Peyer's patch (tissue), 4 donors: Measurements from ENCODE around the gene STK24. TPM values are rescaled to one million over a fixed set of nuclear protein-coding genes. Genes with fewer than 3 reads are reported as not detected.

ENCODE experiments used
- DNase-seq, 3 donors: peaks; one replicate each; pipeline ENCODE4 v3.0.0-alpha.2; 2017 to 2019
- H3K27ac ChIP-seq, 4 donors: fragments of 200-600 bp; sonication (generic); one replicate each; pipeline ENCODE4 v1.5.1; 2016 to 2019
- H3K27me3 ChIP-seq, 2 donors: fragments of 200-600 bp; sonication (generic); one replicate each; pipeline ENCODE4 v1.5.1; 2019
- H3K36me3 ChIP-seq, 3 donors: fragments of 200-600 bp; sonication (generic); one replicate each; pipeline ENCODE4 v1.5.1; 2016 to 2019
- H3K4me1 ChIP-seq, 4 donors: fragments of 200-600 bp; sonication (generic); one replicate each; pipeline ENCODE4 v1.5.1; 2016 to 2019
- H3K4me3 ChIP-seq, 4 donors: fragments of 200-600 bp; sonication (generic); 1 replicate in 3 of 4; 2 replicates in 1 of 4; pipeline ENCODE4 v1.5.1; 2016 to 2019; ENCODE audit warnings: mild to moderate bottlenecking in 1 of 4
- H3K9me3 ChIP-seq, 4 donors: fragments of 200-600 bp; sonication (generic); one replicate each; pipeline ENCODE4 v1.5.1; 2016 to 2019; ENCODE audit warnings: mild to moderate bottlenecking in 1 of 4
- POLR2A ChIP-seq, 2 donors: fragments of 450-650 bp; IDR thresholded peaks; one replicate each; pipeline ENCODE4 v1.5.1; 2017; ENCODE audit warnings: antibody characterized with exemption in 2 of 2, mild to moderate bottlenecking in 2 of 2, moderate library complexity in 2 of 2
- total RNA-seq, 4 donors: library from RNA; depleted of rRNA; stranded (reverse); fragments of >200 nt; gene quantifications; one replicate each; pipeline ENCODE4 v1.1.0, GENCODE V29; 2016
- TF ChIP-seq, protein P1 (sequence below), 6 experiments: fragments of 450-650 bp in 4 of 6; fragments of 200-600 bp in 2 of 6; sonication (generic) in 1 of 6; IDR thresholded peaks; one replicate each; pipeline ENCODE4 v1.5.1; 2017 to 2019; ENCODE audit warnings: antibody characterized with exemption in 6 of 6, mild to moderate bottlenecking in 3 of 6, moderate library complexity in 1 of 6

STK24 gene
- total RNA-seq, 4 donors from 2014 or later = 84.2 to 137 (median 119) TPM

DNA sequence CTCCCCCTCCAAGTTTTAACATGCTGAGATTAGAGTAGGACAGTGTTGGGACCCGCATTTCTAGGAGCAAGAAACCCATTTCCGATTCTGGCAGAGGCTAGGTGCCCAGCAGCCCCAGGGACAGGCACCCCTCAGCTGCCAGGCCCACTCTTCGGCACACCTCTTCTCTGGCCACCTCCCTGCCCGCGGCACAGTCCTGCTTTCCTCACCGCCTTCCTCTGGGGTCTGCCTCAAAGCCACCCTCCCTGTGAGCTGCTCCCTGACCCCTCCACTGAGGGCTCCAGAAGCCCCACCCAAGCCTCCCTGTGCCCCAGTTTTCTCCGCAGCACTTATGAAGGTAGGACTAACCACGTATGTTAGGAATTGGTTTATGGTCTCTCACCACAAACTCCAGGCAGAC lies 79.9 kb downstream of the STK24 start:
- Histone ChIP-seq H3K27me3 (no peaks in the 10 kb centered on the region), H3K36me3 (peaks cover 0 to 13% (median 0%) of the 10 kb centered on the region in 3 donors), H3K4me1 (peaks cover 0 to 48% (median 0%) of the 10 kb centered on the region in 4 donors), H3K27ac (peak overlapping the region; percentile 40 to 76 (median 66)), H3K9me3 (no peaks in the 10 kb centered on the region), H3K4me3 (no peak overlapping the region)
- TF ChIP-seq, protein P1, sequence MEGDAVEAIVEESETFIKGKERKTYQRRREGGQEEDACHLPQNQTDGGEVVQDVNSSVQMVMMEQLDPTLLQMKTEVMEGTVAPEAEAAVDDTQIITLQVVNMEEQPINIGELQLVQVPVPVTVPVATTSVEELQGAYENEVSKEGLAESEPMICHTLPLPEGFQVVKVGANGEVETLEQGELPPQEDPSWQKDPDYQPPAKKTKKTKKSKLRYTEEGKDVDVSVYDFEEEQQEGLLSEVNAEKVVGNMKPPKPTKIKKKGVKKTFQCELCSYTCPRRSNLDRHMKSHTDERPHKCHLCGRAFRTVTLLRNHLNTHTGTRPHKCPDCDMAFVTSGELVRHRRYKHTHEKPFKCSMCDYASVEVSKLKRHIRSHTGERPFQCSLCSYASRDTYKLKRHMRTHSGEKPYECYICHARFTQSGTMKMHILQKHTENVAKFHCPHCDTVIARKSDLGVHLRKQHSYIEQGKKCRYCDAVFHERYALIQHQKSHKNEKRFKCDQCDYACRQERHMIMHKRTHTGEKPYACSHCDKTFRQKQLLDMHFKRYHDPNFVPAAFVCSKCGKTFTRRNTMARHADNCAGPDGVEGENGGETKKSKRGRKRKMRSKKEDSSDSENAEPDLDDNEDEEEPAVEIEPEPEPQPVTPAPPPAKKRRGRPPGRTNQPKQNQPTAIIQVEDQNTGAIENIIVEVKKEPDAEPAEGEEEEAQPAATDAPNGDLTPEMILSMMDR (IDR thresholded peaks at IDR 0.05) = no peak
- TF ChIP-seq POLR2A (IDR thresholded peaks at IDR 0.05) = no peak
- DNase-seq = no peak

DNA sequence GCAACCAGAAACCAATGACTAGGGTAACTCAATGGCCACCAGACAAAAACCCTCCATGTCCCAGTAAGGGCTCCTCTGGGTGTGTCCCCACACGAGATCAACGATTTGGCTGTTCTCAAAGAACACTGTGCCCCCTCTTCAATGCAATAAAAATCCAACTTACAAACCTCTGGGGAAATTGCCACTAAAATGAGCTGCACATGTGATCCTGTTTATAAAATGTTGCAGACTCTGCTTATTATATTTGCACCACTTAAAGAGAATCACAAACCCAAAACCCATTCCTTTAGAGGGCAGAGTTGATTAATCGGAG lies 80.5 kb downstream of the STK24 start:
- Histone ChIP-seq H3K36me3 (peaks cover 0 to 13% (median 0%) of the 10 kb centered on the region in 3 donors), H3K9me3 (no peaks in the 10 kb centered on the region), H3K4me1 (peaks cover 0 to 51% (median 0%) of the 10 kb centered on the region in 4 donors), H3K27ac (peak overlapping the region; percentile 52 to 76 (median 66)), H3K27me3 (no peaks in the 10 kb centered on the region), H3K4me3 (no peak overlapping the region)
- DNase-seq = no peak
- TF ChIP-seq, protein P1 (IDR thresholded peaks at IDR 0.05) = no peak
- no peak for TF ChIP-seq POLR2A (IDR thresholded peaks at IDR 0.05)

DNA sequence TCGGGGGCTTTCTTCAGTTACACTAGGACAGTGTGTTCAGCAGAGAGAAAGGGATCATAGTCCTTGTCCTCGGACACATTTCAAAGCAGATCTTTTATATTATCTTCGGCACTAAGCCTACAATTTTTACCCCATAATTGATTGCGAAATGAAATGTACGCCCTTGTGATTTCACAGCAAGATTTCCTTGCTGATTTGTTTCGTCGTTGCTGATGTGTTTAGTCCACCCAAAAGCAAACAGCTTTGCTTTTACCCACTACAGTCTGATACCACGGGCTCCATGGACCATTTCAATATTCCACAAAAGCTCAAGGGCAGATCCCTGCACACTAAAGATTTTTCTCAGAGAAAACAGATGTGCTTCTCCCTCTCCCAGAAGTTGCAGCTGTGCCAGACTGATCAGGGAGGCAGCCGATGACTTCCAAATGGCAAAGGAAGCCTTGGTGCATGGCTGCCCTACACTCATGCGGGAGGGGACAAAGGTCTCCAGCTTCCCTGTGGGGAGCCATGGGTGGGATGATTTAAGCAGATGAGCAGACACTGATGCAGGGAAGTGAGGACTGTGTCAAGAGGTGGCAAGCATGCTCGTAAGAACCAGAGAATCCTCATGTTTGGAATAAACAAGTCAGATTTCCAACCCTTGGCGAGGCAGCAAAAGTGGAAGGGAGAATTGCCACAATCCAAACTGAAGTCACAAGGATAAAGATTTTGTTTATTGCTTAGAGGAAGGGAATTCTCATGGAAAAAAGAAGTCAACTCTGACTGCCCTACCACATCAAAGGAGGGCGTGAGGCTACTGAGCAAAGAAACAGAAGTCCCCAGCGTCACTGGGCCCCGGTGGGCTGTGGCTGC lies 81.1 kb downstream of the STK24 start:
- Histone ChIP-seq H3K4me1 (peaks cover 0 to 57% (median 2%) of the 10 kb centered on the region in 4 donors), H3K27ac (peak overlapping the region; percentile 52 to 76 (median 66)), H3K36me3 (peaks cover 0 to 13% (median 0%) of the 10 kb centered on the region in 3 donors), H3K27me3 (no peaks in the 10 kb centered on the region), H3K4me3 (no peak overlapping the region), H3K9me3 (no peaks in the 10 kb centered on the region)
- DNase-seq = peak in 1 of 3 donors; percentile 74
- TF ChIP-seq POLR2A (IDR thresholded peaks at IDR 0.05) = no peak
- TF ChIP-seq, protein P1 (IDR thresholded peaks at IDR 0.05) = no peak

DNA sequence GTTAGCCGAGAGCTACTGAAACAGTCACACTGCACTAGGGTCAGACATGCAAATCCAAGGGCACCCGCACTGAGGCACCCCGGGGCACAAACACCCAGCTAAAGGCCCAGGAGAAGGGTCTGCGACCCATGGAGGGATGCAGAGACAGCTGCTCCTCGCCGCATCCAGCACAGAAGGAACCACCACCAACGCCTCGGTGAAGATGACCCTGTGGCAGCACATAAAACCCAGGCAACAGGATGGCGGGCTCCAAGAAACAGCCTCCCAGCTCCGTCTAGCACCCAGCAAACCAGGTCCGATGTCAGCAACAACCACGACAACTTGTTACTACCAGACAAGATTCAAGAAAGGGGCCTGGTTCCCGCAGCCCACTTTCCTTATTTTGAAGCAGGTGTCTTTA lies 82.1 kb downstream of the STK24 start:
- TF ChIP-seq POLR2A (IDR thresholded peaks at IDR 0.05) = no peak
- TF ChIP-seq, protein P1 (IDR thresholded peaks at IDR 0.05) = no peak
- peak overlapping the region in 3 of 4 donors; percentile 6 to 76 (median 19) for H3K27ac ChIP-seq
- H3K4me1 ChIP-seq = peaks cover 0 to 68% (median 10%) of the 10 kb centered on the region in 4 donors

DNA sequence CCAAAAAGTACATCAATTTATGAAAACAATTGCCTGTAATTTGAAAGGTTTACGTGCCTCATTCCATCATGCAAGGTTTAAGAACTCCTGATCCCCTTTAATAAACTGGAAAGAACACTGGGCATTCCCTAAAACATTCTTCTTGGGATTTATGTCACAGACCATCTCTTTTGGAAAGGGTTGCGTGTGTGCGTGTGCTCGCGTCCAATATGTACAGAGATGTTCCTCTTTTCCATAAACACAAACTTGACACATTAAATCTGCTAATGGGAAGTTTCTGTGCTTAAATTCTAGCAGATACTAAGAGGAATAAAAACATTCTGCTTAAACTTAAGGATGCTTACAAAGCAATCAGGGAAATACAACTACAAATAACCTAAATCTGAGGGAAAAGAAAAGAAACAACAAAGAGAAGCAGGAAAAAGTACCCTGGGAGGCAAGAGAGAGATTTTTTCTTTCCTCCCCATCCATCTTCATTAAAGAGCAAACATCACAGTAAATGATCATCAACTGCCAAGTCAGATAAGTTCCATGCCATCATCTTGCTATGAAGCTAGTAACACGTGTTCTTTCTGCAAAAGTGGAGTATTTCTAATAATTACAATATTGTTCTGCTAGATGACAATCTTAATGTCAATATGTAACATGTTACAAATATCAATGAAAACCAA lies 83.7 kb downstream of the STK24 start:
- Histone ChIP-seq H3K4me3 (no peak overlapping the region), H3K9me3 (no peaks in the 10 kb centered on the region), H3K4me1 (peaks cover 0 to 84% (median 11%) of the 10 kb centered on the region in 4 donors), H3K27me3 (no peaks in the 10 kb centered on the region), H3K36me3 (no peaks in the 10 kb centered on the region), H3K27ac (no peak overlapping the region)
- DNase-seq = no peak
- no peak for TF ChIP-seq POLR2A (IDR thresholded peaks at IDR 0.05)
- TF ChIP-seq, protein P1 (IDR thresholded peaks at IDR 0.05) = no peak

More for the DNA sequence above, 82.1 kb downstream of the STK24 start:
- Histone ChIP-seq H3K4me3 (no peak overlapping the region), H3K27me3 (no peaks in the 10 kb centered on the region), H3K9me3 (no peaks in the 10 kb centered on the region), H3K36me3 (peaks cover 0 to 12% (median 0%) of the 10 kb centered on the region in 3 donors)
- no peak for DNase-seq
